ENCODE data around the gene ADARB1. TPM values are rescaled to one million over a fixed set of nuclear protein-coding genes. Genes with fewer than 3 reads are reported as not detected.

Gene ADARB1
- total RNA-seq, 1 donor from 2014 or later: 17.0 TPM

DNA sequence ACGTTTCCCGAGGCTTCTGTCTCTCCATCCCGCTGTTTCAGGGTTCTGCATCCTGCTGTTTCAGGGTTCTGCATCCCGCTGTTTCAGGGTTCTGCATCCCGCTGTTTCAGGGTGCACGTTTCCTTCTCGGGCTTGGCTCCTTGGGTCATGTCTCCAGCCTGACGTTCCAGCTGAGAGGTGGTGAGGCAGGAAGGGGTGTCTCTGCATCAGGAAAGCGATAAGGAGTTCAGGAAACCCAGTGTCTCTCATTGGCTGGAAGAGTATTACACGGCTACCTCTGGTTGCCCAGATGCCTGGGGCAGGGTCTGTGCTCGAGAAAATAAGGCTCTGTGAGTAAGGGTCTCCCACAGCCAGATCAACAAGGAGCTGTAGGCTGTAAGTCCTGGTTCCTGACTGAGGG lies 21.1 kb downstream of the ADARB1 start:
- DNase-seq: no peak

DNA sequence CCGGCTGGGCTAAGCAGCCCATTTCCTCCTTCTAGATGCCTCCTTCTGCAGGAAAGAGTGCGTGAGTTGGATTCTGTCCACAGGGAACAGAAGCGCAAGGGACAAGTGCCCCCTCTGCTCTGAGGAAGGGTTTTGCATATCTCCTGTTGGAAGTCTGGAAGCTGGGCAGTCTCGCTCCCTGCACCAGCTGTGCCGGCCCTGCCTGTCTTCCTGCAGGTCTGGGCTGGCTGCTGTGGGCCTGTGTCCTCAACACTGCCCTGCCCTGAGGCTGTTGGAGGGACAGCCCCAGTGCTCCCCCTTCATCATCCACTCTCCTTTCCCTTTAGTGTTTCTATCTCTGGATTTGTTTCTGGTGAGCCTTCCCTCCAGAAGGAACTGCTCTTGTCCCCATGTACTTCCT lies 21.8 kb downstream of the ADARB1 start:
- no peak for DNase-seq

DNA sequence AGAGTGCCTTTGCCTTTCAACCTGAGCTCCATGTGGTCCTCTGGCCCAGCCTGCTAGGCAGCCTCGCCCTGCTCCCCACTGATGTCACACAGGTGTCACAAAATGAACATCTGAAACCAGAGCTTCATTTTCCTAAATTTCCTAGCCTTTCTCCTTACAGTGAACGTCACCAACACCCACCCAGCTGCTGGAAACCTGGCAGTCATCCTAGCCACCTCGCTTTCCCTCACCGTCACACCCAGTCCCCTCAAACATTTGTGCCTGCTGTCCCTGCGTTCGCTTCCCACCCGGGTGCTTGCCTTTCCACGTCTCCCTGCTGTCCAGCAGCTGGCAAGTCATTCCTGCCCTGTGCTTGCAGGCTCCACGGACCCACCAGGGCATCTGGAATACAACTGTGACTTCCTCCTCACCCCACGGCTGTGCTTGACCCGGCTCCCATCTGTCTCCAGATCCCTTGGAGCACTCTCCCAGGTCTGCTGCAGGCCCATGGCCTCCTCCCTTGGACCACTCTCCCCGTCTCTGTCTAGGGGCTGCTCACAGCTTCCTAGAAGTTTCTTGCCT lies 23.5 kb downstream of the ADARB1 start:
- DNase-seq: no peak

GRCh38 chr21:45098867-45099266 lies 24.5 kb downstream of the ADARB1 start:
- DNase-seq: no peak

DNA sequence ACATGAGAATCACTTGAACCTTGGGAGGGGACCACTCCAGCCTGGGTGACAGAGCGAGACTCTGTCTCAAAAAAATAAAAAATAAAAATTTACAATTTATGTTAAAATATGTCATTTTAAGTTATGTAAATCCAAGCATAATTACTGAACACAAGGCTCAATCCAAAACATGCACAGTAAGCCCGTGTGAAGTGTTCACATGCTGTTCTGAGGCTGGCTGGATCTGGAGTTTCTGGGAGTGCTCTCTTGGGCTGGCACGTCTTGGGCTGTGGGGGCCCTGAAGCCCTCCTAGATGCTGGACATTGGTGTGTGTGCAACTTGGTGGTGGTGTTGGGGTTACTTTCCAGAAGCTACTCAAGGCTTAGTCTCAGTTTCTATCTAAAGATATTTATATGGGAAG lies 25.2 kb downstream of the ADARB1 start:
- DNase-seq: no peak

DNA sequence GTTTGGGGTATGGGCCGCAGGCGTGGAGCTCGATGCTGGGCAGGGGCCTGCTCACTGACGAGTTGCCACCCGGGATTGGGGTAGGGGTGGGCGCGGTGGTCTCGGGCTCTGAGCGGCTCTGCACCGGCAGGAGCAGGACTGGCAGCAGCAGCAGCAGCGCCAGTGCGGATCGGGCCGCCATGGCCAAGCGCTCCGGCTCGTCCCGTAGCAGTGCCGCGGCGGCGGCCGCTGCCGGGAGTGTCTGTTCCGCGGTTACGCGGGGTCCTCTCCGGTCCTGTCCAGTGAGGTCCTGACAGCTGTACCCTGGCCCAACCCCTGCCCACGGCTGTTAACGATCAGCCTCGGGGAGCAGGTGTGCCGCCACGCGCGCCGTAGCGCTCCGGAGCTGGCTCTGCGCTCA lies 26.5 kb downstream of the ADARB1 start:
- DNase-seq: no peak

DNA sequence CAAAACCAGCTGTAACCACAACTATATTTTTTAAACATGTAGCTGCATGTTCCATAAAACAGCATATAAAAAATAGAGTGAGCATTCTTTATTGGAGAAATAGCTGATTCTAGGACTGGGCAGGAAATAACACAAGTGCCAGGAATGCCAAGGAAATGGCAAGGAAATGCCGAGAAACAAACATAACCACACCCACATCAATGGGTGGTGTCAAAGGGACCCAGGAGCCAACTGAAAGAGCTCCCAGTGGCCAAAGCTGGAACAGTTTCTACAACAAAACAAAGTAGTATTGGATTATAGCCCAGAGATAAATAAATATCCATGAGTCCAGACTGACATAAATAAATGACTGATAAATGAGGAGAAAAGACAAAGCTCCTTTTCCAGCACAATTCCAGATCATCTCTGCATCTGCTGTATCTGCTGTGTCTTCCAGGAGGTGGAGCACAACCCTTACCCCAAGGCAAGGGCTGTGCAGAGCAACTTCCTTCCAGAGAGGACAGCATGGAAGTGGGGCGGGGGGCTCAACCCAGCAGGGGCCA lies 28.1 kb downstream of the ADARB1 start:
- DNase-seq: no peak

DNA sequence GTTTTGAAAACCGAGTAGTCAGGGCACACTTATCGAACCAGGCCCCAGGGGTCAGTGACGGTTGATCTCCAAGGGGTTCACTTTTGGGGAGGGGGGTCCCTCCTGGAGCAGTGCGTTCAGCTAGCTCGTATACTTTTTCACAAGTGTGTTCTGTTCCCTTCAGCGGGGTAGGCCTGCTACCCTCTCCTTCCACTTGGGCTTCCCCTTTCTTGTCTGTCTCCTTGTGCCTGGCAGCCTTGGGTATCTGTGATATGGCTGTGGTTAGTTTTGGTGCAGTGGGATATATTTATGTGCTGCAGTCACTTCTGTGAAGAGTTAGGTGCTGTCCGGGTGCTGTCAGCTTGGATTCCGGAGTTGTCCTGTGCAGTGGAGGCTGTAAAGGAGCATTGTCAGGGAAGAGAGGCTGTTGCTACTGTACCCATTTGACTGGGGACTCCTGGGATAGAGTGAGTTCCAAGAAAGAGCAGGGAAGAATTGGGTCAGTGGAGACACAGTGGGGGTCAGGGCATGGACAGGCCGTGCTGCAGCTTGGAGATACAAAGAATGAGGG lies 29.7 kb downstream of the ADARB1 start:
- no peak for DNase-seq

DNA sequence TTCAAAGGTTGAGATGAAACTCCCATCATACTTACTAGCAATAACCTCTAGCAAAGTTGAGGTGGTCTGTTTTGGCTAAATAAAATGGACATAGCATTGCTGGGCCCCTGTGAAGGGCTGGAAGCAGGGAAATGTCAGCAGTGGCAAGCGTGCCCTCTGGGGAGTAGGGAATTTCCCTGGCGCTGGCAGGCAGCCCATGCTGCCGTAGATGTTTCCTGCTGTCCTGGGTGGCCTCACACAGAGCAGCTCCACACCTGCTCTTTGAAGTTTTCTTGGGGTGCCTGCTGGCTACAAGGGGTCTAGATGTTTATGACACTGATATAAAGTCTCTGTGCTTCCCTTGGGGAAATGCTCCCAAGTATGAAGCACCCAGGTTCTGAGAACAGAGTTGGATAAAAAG lies 30.2 kb downstream of the ADARB1 start:
- no peak for DNase-seq

GRCh38 chr21:45105906-45106485 lies 31.6 kb downstream of the ADARB1 start:
- DNase-seq: no peak

DNA sequence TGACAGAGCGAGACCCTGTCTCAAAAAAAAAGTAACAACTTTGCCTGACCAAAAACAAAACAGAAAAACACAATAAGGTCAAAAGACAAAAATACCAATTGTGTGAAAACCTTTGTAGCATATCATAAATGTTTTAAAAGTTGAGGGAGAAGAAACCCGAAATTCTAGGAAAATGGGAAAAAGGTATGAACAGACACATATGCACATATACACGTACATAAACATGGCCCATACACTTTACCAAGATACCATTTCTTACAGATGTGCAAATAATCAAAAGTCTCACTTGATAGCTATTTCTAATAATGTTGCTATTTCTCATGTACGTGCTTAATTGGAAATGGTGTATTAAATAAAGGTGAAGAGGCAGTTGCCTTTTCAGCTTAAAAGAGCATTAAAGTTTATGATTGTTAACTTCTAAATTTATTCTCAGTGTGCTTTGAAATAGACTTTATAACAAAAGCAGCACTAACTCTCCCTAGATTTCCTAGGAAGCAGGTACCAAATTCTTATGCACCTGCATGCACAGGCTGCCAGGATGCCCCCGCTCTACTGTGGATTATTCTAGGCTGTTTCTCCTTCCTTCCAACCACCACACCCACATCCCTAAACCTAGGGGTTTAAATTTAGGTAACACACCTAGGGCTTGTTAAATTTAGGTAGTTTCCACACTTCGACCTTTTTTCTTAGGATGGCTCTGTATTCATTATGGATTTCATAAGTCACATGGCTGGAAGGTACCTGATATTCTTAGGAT lies 33.8 kb downstream of the ADARB1 start:
- DNase-seq: no peak

DNA sequence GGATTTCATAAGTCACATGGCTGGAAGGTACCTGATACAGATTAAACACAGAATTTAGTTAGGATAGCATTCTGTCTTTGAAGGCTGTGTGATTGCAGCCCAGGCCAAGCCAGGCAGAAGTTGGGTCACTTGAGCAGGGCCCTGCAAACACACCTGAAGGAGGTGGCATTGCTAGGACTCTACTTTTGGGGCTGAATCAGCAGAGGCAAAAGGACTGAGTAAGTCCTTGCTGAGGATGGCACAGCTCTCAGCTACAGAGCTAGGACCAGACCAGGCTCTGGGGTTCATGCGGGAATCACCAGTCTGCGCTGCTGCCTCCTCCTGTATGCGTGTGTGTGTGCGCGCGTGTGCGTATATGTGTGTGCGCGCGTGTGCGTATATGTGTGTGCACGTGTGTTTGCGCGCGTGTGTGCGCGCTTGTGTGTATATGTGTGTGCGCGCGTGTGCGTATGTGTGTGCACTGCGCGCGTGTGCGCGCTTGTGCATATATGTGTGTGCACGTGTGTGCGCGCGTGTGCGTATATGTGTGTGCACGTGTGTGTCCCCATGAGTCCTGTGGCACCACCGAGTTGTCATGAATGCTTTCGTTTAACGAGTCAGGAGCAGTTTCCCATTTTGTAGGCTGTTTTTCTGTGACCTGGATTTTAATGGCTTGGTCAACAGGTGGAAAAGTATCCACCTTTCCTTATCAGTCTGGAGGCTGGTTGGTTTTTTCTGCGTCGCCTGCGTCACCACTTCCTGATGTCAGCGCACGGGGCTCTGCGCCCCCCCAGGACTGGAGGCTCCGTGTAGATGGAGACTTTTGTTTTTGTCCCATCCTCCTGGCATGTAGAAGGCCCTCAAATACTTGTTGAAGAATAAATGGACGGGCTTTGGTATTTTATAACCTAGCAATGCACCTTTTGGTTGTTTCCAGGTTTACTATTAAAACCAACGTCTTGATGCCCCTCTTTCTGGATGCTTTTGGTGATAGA lies 34.7 kb downstream of the ADARB1 start:
- DNase-seq: no peak

DNA sequence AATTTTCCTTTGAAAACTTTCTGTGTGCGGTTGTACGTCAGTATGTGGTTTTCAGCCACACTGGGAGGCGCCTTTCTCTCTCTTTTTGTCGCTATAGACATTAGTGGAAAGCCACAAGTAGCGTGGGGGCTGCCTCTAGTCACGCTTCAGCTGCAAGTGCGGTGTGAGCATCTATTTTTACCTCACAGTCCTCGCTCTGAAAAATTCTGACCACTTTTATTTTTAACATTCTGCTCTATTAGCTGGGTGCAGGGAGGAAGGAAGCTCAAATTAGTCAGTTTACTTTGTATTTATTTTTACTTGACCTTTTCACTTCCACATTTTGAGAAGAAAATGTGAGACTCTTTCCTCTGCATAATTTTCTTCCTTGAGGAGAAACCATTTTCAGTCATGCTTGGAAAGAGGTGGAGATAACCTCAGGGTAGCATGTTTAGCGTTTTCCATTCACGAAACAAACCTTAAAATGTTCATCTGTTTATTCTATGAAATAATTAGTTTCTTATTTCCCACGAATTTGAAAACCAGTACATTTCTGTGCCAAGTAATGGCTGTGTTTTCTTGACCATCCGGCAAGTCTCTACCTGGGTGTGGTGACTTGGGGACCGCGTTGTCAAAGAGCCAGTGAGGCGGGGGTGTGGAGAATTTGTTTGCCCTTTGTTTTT lies 35.6 kb downstream of the ADARB1 start:
- DNase-seq: no peak

GRCh38 chr21:45110873-45111624 lies 36.7 kb downstream of the ADARB1 start:
- no peak for DNase-seq

GRCh38 chr21:45111703-45112102 lies 37.3 kb downstream of the ADARB1 start:
- DNase-seq: no peak

DNA sequence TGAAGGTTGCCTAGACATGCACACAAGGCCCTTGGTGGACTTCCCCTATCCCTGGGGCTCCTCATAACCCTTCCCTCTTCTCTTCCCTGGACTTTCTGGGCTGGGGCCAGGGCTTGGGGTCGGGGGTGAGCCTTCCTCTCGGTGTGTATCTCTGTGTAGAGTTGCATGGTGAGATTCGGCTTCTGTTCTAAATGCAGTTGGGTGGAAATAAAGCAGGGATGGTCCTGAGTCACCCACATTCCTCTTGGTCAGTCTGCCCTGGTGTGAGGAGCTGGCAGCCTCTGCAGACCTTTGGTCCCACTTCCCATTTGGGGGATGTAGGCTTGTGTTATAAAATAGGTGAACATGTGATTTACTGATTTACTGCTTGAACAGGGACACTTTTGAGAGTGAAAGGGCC lies 38.0 kb downstream of the ADARB1 start:
- no peak for DNase-seq

DNA sequence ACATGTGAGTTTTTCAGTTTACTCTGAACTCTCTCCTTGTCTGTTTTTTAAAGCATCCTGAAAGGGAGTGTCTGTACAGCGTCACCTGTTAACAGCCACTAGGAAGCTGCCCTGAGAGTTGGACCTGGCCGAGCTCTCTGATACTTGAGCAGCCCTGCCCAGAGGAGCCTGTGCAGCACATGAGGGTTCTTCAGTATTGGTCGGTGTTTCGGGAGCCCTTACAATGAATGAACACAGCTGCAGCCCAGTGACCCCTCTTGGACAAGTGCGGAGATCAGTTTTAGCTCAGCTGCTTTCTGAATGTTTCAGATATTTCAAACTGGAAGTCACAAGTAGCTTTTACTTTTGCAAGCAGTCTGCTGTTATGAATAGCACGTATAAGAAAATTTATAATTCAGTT lies 39.2 kb downstream of the ADARB1 start:
- DNase-seq: no peak

GRCh38 chr21:45114072-45114471 lies 39.7 kb downstream of the ADARB1 start:
- no peak for DNase-seq

GRCh38 chr21:45114475-45114874 lies 40.1 kb downstream of the ADARB1 start:
- DNase-seq: no peak

DNA sequence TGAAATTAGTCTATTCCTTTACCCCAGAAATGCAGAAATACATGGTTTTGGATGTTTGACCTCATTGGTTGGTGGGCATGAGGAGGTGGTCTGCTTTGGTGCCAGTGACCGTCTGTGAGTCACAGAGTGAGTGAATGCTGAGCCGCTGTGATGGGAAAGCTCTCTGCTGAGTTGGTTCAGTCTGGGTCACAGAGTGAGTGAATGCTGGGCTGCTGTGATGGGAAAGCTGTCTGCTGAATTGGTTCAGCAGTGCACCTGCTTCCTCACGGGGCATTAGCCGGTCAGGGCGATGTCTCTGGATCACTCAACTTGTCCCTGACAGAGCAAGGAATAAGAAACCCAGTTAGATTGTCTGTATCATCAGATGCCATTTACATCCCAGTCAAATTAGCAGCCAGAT lies 40.8 kb downstream of the ADARB1 start:
- DNase-seq: no peak

DNA sequence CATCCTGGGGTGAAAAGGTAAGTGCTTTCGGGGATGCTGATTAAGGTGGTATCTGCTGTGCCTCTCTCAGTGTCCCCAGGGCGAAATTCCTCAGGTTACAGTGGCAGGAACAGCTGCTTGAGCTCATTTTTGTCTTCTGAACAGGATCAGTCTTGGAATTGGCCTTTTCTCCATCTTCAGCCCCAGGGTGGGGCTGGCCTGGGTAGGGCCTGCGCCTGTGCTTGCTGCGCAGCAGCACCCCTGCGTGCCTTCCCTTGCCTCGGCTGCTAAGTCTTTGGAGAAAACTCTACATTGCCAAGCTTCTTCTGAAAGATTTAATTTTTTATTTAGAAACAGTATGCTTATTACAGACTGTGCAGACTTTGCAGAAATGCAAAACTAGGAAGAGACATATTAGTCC lies 41.7 kb downstream of the ADARB1 start:
- no peak for DNase-seq
